ENCODE results near the gene ARSG. TPM values are rescaled to one million over a fixed set of nuclear protein-coding genes. Genes with fewer than 3 reads are reported as not detected.

The ARSG gene
- total and polyA plus RNA-seq, 4 donors, result 1.5 to 5.4 (median 2.3) TPM

- DNase-seq (ENCODE audit: low spot score), result no peak
- H3K27ac ChIP-seq (ENCODE audit: low read depth in 1 of 2, low read length in 2 of 2), result no peak overlapping the region
- no peaks in the 10 kb centered on the region for H3K4me1 ChIP-seq (ENCODE audit: control insufficient read depth in 4 of 4, insufficient read depth in 4 of 4, low read length in 3 of 4)
- WGBS, result 80% methylated on average over 9 of the region's 9 CpGs
- no peaks in the 10 kb centered on the region for H3K36me3 ChIP-seq (ENCODE audit: control insufficient read depth in 4 of 4, insufficient read depth in 3 of 4, low read depth in 1 of 4, low read length in 3 of 4)
- H3K9me3 ChIP-seq (ENCODE audit: control insufficient read depth in 4 of 4, low read length in 3 of 4), result no peaks in the 10 kb centered on the region
- H3K27me3 ChIP-seq (ENCODE audit: control insufficient read depth in 4 of 4, insufficient read depth in 4 of 4, low read length in 3 of 4), result no peaks in the 10 kb centered on the region
- TF ChIP-seq, protein P1, sequence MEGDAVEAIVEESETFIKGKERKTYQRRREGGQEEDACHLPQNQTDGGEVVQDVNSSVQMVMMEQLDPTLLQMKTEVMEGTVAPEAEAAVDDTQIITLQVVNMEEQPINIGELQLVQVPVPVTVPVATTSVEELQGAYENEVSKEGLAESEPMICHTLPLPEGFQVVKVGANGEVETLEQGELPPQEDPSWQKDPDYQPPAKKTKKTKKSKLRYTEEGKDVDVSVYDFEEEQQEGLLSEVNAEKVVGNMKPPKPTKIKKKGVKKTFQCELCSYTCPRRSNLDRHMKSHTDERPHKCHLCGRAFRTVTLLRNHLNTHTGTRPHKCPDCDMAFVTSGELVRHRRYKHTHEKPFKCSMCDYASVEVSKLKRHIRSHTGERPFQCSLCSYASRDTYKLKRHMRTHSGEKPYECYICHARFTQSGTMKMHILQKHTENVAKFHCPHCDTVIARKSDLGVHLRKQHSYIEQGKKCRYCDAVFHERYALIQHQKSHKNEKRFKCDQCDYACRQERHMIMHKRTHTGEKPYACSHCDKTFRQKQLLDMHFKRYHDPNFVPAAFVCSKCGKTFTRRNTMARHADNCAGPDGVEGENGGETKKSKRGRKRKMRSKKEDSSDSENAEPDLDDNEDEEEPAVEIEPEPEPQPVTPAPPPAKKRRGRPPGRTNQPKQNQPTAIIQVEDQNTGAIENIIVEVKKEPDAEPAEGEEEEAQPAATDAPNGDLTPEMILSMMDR (IDR thresholded peaks at IDR 0.05; ENCODE audit: low read depth, low read length, missing input control), result no peak
- no peak for TF ChIP-seq EGR1 (IDR thresholded peaks at IDR 0.05; ENCODE audit: low read depth in 2 of 2)
- no peak for TF ChIP-seq YY1 (IDR thresholded peaks at IDR 0.05)
- TF ChIP-seq RXRA (IDR thresholded peaks at IDR 0.05), result no peak
- no peak for TF ChIP-seq TAF1 (conservative IDR thresholded peaks at IDR 0.05)
- TF ChIP-seq NR2F2 (IDR thresholded peaks at IDR 0.05), result no peak
- TF ChIP-seq GABPA (IDR thresholded peaks at IDR 0.05 in 1 of 2, conservative IDR thresholded peaks at IDR 0.05 in 1 of 2), result no peak
- TF ChIP-seq, protein P2, sequence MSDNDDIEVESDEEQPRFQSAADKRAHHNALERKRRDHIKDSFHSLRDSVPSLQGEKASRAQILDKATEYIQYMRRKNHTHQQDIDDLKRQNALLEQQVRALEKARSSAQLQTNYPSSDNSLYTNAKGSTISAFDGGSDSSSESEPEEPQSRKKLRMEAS (IDR thresholded peaks at IDR 0.05), result no peak
- no peak for TF ChIP-seq HNF4G (IDR thresholded peaks at IDR 0.05)
- TF ChIP-seq RAD21 (IDR thresholded peaks at IDR 0.05), result no peak
- no peak for TF ChIP-seq SP1 (IDR thresholded peaks at IDR 0.05)
- TF ChIP-seq, protein P3, sequence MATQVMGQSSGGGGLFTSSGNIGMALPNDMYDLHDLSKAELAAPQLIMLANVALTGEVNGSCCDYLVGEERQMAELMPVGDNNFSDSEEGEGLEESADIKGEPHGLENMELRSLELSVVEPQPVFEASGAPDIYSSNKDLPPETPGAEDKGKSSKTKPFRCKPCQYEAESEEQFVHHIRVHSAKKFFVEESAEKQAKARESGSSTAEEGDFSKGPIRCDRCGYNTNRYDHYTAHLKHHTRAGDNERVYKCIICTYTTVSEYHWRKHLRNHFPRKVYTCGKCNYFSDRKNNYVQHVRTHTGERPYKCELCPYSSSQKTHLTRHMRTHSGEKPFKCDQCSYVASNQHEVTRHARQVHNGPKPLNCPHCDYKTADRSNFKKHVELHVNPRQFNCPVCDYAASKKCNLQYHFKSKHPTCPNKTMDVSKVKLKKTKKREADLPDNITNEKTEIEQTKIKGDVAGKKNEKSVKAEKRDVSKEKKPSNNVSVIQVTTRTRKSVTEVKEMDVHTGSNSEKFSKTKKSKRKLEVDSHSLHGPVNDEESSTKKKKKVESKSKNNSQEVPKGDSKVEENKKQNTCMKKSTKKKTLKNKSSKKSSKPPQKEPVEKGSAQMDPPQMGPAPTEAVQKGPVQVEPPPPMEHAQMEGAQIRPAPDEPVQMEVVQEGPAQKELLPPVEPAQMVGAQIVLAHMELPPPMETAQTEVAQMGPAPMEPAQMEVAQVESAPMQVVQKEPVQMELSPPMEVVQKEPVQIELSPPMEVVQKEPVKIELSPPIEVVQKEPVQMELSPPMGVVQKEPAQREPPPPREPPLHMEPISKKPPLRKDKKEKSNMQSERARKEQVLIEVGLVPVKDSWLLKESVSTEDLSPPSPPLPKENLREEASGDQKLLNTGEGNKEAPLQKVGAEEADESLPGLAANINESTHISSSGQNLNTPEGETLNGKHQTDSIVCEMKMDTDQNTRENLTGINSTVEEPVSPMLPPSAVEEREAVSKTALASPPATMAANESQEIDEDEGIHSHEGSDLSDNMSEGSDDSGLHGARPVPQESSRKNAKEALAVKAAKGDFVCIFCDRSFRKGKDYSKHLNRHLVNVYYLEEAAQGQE (IDR thresholded peaks at IDR 0.05), result no peak
- no peak for TF ChIP-seq FOXA2 (IDR thresholded peaks at IDR 0.05)
- TF ChIP-seq FOXA1 (IDR thresholded peaks at IDR 0.05), result no peak
- no peak for TF ChIP-seq ZBTB33 (IDR thresholded peaks at IDR 0.05)
- TF ChIP-seq JUND (IDR thresholded peaks at IDR 0.05), result no peak
- H3K9ac ChIP-seq (ENCODE audit: low read depth in 1 of 2, low read length in 2 of 2), result no peak overlapping the region
- no peak overlapping the region for H3K4me3 ChIP-seq (ENCODE audit: low read depth in 1 of 3, low read length in 3 of 3)
These were observed 10.2 kb downstream of the ARSG start for GRCh38 chr17:68301438-68301959.

DNA sequence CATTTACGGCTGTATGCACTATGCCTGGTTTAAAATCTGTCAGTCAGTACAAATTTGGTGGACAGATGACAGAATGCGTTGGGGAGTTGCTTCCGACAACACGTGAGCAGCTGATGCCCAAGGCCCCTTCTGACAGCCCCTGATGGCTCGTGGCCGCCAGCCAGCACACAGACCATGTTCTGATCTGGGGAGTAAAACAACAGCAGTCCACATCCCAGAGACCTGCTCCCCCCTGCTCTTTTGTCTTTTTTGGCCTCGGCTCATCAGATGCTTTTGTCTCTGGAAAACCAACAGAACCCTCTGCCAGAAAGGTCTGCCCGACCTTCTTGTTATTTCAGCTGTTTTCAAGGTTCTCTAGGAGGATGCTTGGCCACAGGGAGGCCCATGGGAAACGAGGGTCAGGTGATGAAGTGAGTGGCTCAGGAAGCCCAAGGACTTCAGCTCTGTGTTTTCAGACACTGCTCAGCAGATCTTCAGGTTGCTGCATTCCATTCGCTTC is 10.8 kb downstream of the ARSG start:
- no peak for DNase-seq (ENCODE audit: low spot score)
- H3K27me3 ChIP-seq (ENCODE audit: control insufficient read depth in 4 of 4, insufficient read depth in 4 of 4, low read length in 3 of 4), result no peaks in the 10 kb centered on the region
- WGBS, result 89% methylated on average over 10 of the region's 10 CpGs
- H3K27ac ChIP-seq (ENCODE audit: low read depth in 1 of 2, low read length in 2 of 2), result no peak overlapping the region
- H3K9ac ChIP-seq (ENCODE audit: low read depth in 1 of 2, low read length in 2 of 2), result no peak overlapping the region
- no peak overlapping the region for H3K4me3 ChIP-seq (ENCODE audit: low read depth in 1 of 3, low read length in 3 of 3)
- H3K4me1 ChIP-seq (ENCODE audit: control insufficient read depth in 4 of 4, insufficient read depth in 4 of 4, low read length in 3 of 4), result no peaks in the 10 kb centered on the region
- no peaks in the 10 kb centered on the region for H3K36me3 ChIP-seq (ENCODE audit: control insufficient read depth in 4 of 4, insufficient read depth in 3 of 4, low read depth in 1 of 4, low read length in 3 of 4)
- H3K9me3 ChIP-seq (ENCODE audit: control insufficient read depth in 4 of 4, low read length in 3 of 4), result no peaks in the 10 kb centered on the region
- TF ChIP-seq HNF4A (conservative IDR thresholded peaks at IDR 0.05) (no peak), FOXA2 (IDR thresholded peaks at IDR 0.05) (no peak), TAF1 (conservative IDR thresholded peaks at IDR 0.05) (no peak), NR2F2 (IDR thresholded peaks at IDR 0.05) (no peak), EGR1 (IDR thresholded peaks at IDR 0.05; ENCODE audit: low read depth in 2 of 2) (no peak), RXRA (IDR thresholded peaks at IDR 0.05) (no peak), HNF4G (IDR thresholded peaks at IDR 0.05) (no peak), YY1 (IDR thresholded peaks at IDR 0.05) (no peak), RAD21 (IDR thresholded peaks at IDR 0.05) (no peak), SP1 (IDR thresholded peaks at IDR 0.05) (no peak), FOXA1 (IDR thresholded peaks at IDR 0.05) (no peak)
- TF ChIP-seq, protein P4, sequence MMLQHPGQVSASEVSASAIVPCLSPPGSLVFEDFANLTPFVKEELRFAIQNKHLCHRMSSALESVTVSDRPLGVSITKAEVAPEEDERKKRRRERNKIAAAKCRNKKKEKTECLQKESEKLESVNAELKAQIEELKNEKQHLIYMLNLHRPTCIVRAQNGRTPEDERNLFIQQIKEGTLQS (IDR thresholded peaks at IDR 0.05), result no peak
- TF ChIP-seq, protein P3 (IDR thresholded peaks at IDR 0.05), result no peak
